NCI-H2171 (cell line): ENCODE data around the gene GGACT.
A peak's percentile ranks its signal among the peaks of the same experiment; 100 is the strongest.
"Not testable (repeated sequence)": the region's sequence is repeated elsewhere in the genome, so short reads cannot be mapped to it uniquely, and the experiment has no call there.

Experiments used
- DNase-seq: peaks from one replicate; lab custom pipeline; 2025; lab: John Stamatoyannopoulos, UW

Gene GGACT

DNA sequence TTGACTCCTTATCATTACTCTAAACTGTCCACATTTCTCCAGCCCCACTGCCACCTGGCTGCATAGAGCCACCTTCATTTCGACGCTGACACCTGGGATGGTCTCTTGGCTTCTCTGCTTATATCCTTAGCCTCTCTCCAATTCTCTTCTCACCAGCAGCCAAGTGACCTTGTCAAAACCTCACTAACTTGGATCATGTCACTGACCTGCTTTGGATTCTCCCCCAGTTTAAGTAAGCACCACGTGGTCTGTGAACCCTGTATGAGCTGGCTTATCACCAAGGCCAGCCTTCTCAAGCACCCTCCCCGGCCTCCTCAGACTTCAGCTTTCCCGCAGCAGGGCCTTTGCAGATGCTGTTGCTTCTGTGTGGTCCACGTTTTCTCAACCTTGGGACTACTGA is 12.3 kb upstream of the GGACT start:
- no peak for DNase-seq

DNA sequence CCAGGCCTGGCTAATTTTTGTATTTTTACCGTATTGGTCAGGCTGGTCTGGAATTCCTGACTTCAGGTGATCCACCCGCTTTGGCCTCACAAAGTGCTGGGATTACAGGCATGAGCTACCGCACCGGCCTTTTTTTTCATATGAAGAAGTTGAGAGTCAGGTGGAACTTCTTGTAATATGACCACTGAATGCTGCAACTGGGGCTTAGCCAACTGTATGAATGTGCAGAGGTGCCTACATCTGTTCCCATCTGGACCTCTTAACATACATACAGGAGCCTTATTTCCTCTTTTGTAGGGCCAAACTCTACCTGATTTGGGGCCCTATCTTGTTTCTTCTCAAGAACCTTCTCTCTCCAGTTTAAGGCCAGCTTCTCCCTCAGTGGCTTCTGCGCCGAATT is 11.9 kb upstream of the GGACT start:
- no peak for DNase-seq

DNA sequence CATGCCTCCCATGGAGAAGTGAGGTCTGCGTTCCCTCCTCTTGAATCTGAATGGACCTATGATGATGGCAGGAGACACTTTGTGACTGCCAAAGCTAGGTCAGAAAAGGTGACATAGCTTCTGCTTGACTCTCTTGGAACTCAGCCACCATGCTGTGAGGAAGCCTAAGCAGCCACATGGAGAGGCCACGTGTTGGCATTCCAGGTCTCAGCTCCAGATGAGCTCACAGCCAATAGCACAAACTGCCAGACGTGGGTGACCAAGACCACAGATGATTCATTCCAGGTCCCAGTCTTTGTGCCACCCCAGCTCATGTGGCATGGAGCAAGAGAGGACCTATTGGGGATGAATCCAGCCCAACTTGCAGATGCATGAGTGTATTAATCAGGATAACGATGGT is 8.7 kb upstream of the GGACT start:
- DNase-seq: no peak

DNA sequence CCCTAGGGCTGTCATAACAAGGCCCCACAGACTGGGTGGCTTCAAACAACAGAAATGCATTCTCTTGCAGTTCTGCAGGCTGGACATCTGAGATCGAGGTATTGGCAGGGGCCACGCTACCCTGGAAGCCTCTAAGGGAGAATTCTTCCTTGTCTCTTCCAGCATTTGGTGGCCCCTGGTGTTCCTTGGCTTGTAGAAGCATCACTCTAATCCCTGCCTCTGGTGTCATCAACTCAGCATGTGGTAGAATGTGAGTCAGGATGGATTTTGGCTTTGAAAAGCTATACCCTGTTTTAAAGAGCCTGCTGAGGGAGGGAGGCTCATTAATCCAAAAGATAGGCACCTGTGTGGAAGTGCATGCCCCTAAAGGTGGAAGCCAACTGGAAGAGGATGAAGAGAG is 7.9 kb upstream of the GGACT start:
- DNase-seq: no peak

DNA sequence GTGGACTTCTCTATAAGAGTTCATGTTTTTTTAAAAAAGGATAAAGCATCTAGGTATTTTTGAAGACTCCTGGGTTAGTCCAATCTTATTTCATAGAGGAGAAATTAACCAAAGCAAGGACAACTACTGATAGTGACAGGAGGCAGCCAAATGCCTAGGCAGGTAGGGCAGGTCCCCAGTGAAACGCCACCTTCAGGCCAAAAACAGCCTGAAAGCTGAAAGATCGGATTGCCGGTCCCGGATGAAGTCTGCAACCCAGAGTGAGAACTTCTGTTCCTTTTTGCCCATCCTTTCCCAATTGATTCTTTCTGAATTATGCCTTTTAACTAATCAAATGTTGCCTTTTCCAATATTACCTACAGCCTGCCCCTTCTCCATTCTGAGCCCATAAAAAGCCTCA is 6.1 kb upstream of the GGACT start:
- no peak for DNase-seq

DNA sequence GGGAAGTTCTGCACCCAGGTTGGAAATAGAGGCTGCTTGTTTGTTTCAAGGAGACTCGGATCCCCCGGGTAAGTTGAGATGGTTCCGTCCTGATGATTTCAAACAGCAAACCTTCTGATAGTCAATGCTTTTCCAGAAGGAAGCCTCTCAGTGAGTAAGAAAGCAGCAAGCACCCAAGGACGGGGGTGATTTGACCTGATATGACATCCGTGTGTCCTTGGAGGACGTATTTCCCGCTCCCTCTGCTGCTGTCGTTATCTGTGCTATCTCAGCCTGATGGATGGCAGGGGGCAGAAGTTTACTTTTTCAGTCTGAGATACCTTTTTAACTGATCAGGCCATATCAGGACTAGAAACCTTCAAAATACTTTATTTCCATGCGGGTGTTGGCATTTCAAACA is 5.7 kb upstream of the GGACT start:
- DNase-seq: no peak

DNA sequence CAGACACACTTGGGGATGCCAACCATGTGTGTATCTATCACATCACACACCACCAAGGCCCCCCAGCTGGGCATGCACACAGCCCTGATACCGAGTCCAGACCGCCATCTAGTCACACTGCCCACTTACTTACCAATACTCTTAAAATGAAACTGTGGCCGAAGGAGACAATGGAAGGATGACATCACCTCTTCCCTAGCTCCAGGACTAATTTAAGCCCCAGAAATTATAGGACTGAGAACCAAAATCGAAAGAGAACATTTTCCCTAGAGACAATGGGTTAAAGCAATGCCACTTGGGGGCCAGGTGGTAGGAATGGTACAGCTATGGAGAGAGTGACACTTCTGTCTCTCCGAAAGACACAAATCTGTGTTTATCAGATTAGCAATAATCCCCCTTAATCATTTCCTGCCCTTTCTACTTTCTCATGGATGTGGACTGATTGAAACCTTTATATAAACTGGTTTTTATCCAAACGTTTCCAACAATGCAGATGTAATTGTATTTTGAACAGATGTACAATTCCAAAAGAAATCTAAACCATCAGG is 663 bp upstream of the GGACT start:
- DNase-seq: no peak

DNA sequence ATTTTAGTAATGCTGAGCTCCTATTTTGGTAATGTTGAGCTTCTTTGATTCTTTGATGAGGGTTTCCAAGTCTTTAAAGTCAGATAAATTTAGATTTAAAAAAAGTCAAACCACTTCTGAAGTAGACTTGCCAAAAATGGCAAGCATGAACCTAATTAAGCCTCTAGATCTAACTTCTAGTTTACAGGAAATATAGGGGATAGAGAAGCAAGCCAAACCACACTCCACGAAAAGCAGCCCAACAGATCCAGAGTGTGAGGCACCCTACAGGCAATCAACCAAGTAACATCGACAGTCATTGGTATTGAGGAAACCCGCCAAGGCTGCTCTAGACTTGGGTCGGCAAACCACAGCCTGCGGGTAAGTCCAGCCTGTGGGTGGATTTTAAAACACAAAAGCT is 3.7 kb downstream of the GGACT start:
- no peak for DNase-seq

DNA sequence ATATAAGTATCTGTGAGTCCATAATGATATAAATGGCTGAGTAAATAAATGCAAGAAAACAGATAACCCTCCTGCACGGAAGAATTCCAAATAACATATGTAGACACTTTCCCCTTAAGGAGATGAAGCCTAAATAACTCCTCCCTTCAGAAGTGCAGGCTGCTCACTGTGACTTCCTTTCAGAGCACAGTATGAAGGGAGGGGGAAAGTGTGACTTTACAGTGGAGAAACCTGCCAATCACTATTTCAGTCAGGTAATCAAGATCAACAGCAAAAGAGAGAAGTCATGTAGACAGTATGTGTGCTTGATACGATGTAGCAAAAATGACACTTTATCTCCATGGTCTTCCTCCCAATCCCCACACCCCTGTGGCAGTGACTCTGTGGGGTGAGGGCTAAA is 7.1 kb downstream of the GGACT start:
- DNase-seq: no peak

DNA sequence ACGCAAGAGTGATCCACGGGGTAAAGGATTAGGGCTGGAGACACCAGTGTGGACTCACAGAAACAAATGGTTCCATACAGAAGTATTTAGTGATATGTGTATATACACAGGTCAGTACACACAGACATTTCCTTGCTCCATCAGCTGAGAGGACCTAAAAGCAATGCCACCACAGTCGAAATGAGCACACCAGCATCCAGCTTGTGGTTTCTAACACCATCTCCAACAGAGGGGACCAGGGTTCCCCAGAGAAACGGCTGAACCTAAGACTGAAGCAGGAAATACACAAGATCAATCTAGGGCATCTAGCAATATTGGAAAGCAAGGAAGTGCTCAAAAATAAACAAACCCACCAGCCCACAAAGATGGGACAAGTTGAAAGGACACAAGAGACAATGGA is 7.6 kb downstream of the GGACT start:
- DNase-seq: no peak

DNA sequence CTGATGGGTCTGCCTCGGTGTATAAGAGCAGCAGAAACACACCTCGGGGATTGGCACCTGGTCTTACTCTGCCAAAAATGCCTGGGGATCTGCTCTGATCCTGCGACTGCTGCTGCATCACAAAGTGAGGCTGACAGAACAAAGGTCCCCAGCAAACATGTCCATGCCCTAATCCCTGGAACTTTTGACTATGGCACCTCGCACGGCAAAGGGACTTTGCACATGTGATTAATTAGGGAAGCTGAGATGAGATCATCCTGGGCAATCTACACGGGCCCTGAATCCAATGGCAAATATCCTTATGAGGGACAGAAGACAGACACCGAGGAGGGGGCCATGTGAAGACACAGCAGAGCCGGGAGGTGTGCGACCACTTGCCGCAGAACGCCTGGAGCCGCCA is 8.5 kb downstream of the GGACT start:
- no peak for DNase-seq

DNA sequence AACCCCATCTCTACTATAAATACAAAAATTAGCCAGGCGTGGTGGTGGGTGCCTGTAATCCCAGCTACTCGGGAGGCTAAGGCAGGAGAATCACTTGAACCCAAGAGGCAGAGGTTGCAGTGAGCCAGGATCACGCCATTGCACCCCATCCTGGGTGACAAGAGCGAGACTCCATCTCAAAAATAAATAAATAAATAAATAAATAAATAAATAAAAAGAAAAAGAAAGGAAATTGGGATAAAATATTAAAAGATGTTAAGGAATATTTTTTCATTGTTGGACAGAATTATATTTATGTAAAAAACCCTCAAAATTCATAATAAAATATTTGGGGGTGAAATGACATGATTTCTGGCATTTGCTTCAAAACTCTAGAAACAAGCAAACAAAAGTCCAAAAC is 11.3 kb downstream of the GGACT start:
- not testable (repeated sequence) for DNase-seq

DNA sequence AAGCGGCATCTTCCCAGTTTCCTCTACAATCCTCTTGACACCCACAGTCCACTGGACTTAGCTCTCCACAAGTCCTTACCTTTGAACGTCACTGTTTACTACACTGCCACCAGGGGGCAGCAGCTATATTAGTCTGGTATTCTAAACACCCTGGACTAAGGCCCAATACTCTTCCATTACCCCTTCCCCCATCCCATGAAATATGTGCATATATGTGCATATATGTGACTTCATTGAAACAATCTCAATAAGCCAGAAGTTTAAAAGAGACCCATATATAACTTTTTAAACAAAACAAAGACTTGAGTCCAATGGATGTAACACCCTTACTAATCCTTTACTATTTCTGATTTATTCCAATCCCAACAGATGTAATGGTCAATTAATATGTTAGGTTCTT is 15.5 kb downstream of the GGACT start:
- peak; percentile 38 for DNase-seq

DNA sequence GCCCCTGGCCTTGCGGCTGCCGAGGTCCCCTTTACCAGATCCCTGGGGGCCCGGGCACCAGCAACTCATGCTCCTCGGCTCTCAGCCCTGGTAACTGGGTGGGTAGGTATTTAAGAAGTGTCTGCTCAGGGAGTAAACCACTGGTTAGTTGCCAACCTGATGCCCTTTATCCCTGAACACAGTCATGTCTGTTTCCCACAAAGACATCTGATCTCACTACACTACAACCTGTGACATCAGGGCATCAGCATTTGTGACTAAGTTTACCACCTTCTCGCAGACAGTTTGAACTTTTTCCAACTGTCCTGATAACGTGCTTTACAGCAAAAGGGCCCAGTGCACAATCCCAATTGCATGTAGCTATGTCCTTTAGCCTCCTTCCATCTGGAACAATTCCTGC is 22.0 kb downstream of the GGACT start:
- DNase-seq: no peak

DNA sequence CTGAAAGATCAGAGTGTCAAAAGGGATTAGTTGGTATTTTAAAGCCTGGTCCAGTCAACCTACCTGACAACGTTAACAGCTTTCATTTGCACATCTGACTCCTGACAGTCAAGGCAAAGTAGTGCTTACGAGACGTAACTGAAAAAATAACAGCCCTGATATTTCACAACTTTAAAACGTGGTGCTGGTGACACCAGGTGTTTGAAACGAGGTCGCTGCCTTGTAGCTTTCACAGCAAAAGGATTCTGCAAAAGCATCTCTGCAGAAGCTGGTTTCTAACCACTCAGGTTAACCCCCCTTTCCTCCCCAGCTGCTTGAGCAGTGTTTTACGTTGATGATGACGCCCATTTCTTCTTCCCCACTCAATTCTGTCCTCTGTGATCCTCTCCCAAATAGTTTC is 23.3 kb downstream of the GGACT start:
- no peak for DNase-seq

DNA sequence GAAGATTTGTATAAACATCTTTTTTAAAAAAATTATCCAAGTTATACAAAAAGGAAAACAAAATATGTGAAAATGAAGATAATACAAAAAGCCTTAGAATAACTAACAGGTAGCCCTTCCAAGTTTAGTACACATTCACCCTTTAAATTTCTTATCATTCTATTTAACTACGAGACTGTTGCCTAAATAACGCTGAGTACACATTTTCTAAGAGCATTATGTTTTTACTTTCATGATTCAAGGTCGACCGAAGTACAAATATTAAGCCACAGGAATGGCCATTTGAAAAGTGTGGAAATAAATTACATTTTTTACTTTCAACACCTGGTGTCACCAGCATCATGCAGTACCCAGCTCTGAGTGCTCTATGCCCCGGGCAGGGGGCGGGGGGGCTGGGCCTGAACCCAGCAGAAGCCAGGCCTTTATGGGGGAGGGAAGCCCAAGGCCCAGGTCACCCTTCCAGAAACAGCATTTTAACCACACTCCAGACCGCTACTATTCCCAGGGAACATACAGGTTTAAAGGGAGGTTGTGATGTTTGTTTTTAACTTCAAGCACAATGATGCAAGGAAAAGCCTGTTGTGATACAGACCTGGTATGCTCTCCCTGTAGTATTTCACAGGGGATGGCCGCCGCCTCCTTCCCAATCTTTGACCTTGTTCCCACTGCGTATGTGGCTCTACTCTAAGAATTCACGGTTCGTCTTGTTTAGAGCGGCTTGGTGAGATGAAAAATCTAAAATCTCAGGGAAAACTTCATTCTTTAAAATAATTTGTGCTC is 24.0 kb downstream of the GGACT start:
- no peak for DNase-seq

DNA sequence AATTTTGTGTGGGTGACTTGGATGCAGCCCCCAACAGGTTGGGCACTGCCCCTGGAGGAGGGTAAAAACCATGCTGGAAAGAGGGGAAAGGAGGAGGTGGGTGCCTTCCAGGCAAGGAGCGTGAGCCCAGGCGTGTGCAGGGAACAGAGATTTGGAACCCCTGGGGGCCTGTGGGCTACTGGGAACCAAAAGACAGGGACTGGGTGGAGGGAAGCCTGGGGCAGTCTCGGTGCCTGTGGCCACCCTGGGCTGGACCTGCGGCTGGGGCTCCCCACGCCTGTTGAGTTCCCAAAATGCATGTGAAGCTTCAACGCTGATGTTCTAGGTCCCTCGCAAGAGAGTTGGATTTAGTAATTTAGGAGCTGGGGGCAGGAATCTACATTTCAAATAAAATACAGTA is 24.8 kb downstream of the GGACT start:
- no peak for DNase-seq

DNA sequence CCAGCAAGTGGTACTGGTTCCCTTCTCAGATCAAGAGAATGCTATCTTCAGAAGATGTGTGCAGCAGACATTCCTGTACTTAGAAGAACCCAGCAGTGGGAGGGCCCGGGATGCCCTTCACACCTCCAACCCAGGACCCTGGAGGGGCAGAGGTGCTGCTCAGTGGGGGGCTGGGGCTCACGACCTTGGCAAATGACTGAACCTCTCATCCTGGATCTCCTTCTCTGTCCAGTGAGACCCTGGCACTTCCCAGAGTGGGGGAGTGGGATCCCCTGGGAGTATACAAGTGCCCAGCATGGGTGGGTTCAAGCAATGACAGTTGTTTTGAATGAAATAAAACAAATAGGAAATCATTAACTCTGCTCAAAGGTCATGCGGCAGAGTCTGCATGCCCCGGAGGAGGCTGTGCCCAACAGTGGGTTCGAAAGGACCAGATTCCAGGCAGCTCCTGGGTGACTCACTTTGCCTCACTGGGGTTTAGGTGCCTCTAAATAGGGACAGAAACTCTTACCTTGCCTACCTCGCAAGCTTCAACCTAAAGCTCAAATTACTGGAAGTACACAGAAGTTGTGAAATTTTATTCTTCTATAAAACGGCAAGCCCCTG is 26.9 kb downstream of the GGACT start:
- no peak for DNase-seq

DNA sequence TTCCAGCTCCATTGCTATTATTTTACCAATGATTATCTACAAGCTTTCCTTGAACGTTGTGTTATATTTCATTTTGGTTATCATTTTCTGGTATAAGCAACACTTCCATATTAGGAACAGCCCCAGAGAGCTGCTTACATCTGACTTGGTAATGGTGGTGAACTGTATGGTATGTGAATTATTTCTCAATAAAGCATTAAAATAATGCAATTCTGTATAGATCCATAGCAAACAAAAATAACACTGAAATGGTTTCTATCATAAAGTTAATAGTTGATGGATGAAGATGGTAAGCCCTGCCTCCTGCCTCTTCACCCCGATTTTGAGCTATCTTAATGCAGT is 27.5 kb downstream of the GGACT start:
- DNase-seq: no peak

DNA sequence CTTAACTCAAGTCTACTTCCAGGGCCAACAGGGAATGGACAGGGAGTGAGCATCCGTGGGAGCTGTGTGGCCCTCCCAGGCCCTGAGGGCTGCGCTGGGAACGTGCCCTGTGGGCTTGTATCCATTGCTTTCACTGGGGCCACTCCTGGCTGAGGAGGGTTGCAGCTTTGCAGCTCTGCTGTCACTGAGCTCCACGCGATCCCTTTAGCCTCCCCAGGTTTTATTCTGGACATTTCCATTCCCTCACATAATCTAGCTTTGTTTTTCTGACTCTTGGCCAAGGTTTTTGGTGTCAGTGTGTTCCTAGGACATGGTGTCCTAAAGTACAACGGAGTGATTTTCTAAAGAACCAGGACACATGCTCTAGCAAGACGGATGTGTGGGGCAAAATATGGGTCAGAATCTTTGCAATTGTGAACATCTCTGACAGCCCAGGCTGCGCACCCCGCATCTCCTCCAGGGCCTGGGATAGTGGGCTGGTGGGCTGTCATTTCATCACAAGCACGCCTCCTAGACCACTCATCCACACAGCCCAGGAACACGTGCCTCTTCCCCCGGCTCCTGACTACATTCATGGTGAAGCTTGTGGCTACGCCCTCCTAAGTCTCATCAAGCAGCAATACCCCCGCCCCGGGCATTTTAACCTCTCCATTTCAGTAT is 28.0 kb downstream of the GGACT start:
- no peak for DNase-seq

DNA sequence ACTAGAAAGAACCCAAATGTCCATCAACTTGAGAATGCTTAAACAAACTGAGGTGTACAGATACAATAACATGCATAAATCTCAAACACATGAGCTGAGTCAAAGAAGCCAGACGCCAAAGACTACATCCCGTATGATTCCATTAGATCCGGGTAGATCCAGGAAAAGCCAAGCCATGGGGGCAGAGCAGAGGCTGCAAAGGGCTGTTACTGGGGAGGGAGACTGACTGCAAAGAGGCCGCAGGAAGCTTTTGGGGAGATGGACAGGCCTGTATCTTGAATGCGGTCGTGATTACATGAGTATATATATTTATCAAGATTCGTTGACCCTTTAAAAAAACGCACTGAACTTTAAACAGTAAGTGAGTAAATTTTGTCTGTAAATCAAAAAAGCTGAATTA is 28.7 kb downstream of the GGACT start:
- no peak for DNase-seq

DNA sequence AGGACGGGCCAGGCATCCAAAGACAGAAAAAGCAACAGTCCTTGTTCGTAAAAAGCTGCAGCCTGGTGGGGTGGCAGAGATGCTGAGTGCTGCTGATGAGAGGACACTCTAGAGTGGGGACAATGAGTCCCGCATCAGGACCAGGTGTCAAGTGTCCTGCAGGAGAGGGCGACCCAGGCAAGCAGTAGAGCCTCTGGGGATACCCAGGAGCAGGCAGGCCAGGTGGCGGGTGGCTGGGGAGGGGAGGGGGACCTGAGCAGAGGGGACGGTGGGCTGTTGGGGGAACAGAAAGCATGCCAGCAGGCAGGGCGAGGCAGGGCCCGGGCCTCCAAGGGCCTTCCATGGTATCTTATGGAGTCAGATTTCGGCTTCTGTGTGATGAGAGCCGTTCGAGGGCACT is 35.8 kb downstream of the GGACT start:
- DNase-seq: peak; percentile 84

DNA sequence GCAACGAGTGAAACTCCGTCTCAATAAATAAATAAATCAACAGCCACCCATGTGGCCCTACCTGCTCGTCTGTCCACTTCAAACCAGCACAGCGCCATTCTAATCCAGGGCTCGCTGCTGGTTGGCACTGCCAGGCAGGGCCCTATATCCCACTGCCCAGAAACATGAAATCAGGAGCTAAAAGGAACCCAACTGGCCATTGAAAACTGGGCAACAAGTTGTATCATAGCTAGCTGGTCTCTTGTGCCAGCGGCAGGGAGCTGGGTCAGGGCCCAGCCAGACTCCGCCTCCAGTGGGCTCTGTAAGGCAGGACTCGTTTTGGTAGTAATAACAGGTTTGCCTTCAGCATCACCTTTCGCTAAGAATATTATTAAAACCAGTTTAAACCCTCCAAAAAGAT is 39.3 kb downstream of the GGACT start:
- no peak for DNase-seq
